Placental pericyte (primary cell): ENCODE results near the gene PDE4D. TPM values are rescaled to one million over a fixed set of nuclear protein-coding genes. Genes with fewer than 3 reads are reported as not detected.

Experiments used
- small RNA-seq: library from RNA; depleted of rRNA; stranded (forward); fragments of <200 nt; gene quantifications from one replicate; pipeline ENCODE3, GENCODE V24; 2012; ENCODE audit warnings: low replicate concordance
- total RNA-seq: library from RNA; depleted of rRNA; stranded (reverse); fragments of >200 nt; gene quantifications from 2 replicates; pipeline ENCODE4 v1.2.3, GENCODE V29; 2012

The PDE4D gene
- 26.2 and 45.1 TPM in 2 replicates for total RNA-seq

GRCh38 chr5:59893429-59894227, at the start of gene PDE4D:
Gene PDE4D, minus strand, starts transcription at chr5:59893726.

Small RNA genes lying within 50 kb of the gene (small RNA-seq; reads per million reads assigned to genes)
- 2.4 reads per million, percentile 73 among the genes with 10 or more reads in this experiment for gene MIR582
